Activated T-cell treated with anti-CD3 and anti-CD28 coated beads, Interleukin-2, amount 50 U/mL, for 72 hours (primary cell): ENCODE measurements around the gene BCAR3. TPM values are rescaled to one million over a fixed set of nuclear protein-coding genes. Genes with fewer than 3 reads are reported as not detected.

ENCODE experiments used
- total RNA-seq, 2 donors: library from RNA; stranded (reverse); gene quantifications; one replicate each; pipeline ENCODE4 v1.2.3, GENCODE V29; 2022

Gene BCAR3
- total RNA-seq, 2 donors from 2014 or later: 3.1 to 3.2 TPM

Other genes starting within 250 kb of the BCAR3 start
- gene FNBP1L, start 233.7 kb downstream of the BCAR3 start, total RNA-seq: 1 to 10 TPM; 1.3 to 1.6 TPM
- 10 to 100 TPM; 75.7 to 85.0 TPM for gene DNTTIP2, start 197.4 kb upstream of the BCAR3 start, total RNA-seq
- gene GCLM, start 227.6 kb upstream of the BCAR3 start, total RNA-seq: 10 to 100 TPM; 22.6 to 30.5 TPM